OCI-LY7 (cell line): ENCODE results near the gene RGL1. TPM values are rescaled to one million over a fixed set of nuclear protein-coding genes. Genes with fewer than 3 reads are reported as not detected.

Experiments
- BruUV-seq: library from RNA; stranded (reverse); fragments of 400-500 nt; replicated peaks from 2 replicates; lab custom pipeline; 2021; lab: Mats Ljungman, UMichigan
- CTCF ChIA-PET: fragments of 300-600 bp; sonication (Branson Sonifier 250); formaldehyde crosslinking; loops from one replicate; lab custom pipeline; 2022; ENCODE audit warnings: antibody characterized with exemption; ENCODE audit not compliant: unreplicated experiment; lab: Charles Lee
- POLR2A ChIA-PET: fragments of 300-600 bp; sonication (Branson Sonifier 250); formaldehyde crosslinking; loops from one replicate; lab custom pipeline; 2022; ENCODE audit warnings: antibody characterized with exemption; lab: Charles Lee
- DNase-seq: peaks from one replicate; pipeline ENCODE4 v3.0.0-alpha.2; 2015; ENCODE audit warnings: low spot score
- H2AFZ ChIP-seq: fragments of 200-600 bp; sonication (generic), shearing (Covaris generic); 2 replicates; pipeline ENCODE4 v1.6.1; 2014; ENCODE audit warnings: mild to moderate bottlenecking, antibody characterized with exemption, low read length, moderate library complexity
- H3K27ac ChIP-seq: fragments of 200-600 bp; sonication (generic); 2 replicates; pipeline ENCODE4 v1.5.1; 2014; ENCODE audit warnings: mixed run types, low read depth, mild to moderate bottlenecking, moderate library complexity, low read length, inconsistent platforms; ENCODE audit not compliant: poor library complexity, severe bottlenecking
- H3K36me3 ChIP-seq: fragments of 200-600 bp; sonication (generic); 2 replicates; pipeline ENCODE4 v1.6.1; 2014; ENCODE audit warnings: mild to moderate bottlenecking, antibody characterized with exemption, low read length, moderate library complexity, mixed read lengths; ENCODE audit not compliant: insufficient read depth
- H3K4me1 ChIP-seq: fragments of 200-600 bp; sonication (generic); 2 replicates; pipeline ENCODE4 v1.5.1; 2014; ENCODE audit warnings: mild to moderate bottlenecking, low read length; ENCODE audit not compliant: insufficient read depth, poor library complexity, severe bottlenecking
- H3K4me2 ChIP-seq: fragments of 200-600 bp; sonication (generic); 2 replicates; pipeline ENCODE4 v1.6.1; 2014; ENCODE audit warnings: mild to moderate bottlenecking, low read length
- H3K4me3 ChIP-seq: fragments of 200-600 bp; sonication (generic); 2 replicates; pipeline ENCODE4 v1.5.1; 2014; ENCODE audit warnings: mild to moderate bottlenecking, low read depth, low read length; ENCODE audit not compliant: poor library complexity, severe bottlenecking
- H3K79me2 ChIP-seq: fragments of 200-600 bp; sonication (generic); 2 replicates; pipeline ENCODE4 v1.6.1; 2016; ENCODE audit warnings: low read depth, mild to moderate bottlenecking, low read length, moderate library complexity, mixed read lengths; ENCODE audit not compliant: insufficient read depth
- H3K9me2 ChIP-seq: fragments of 200-600 bp; sonication (generic); 2 replicates; pipeline ENCODE4 v1.6.1; 2016; ENCODE audit warnings: mild to moderate bottlenecking, low read length, mixed read lengths; ENCODE audit not compliant: insufficient read depth
- H3K9me3 ChIP-seq: fragments of 200-600 bp; sonication (generic); 2 replicates; pipeline ENCODE4 v1.6.1; 2014; ENCODE audit warnings: mild to moderate bottlenecking, mixed run types, low read length, mixed read lengths
- H4K20me1 ChIP-seq: fragments of 200-600 bp; sonication (generic); 2 replicates; pipeline ENCODE4 v1.6.1; 2014; ENCODE audit warnings: mild to moderate bottlenecking, antibody characterized with exemption, low read length, moderate library complexity, mixed read lengths; ENCODE audit not compliant: insufficient read depth
- EZH2phosphoT487 ChIP-seq: fragments of 200-600 bp; sonication (generic); IDR thresholded peaks from 2 replicates; pipeline ENCODE4 v1.6.1; 2018; ENCODE audit warnings: low read depth, borderline replicate concordance, mild to moderate bottlenecking, mixed run types, antibody characterized with exemption, low read length, moderate library complexity, mixed read lengths
- intact Hi-C: fragments of 100-400 bp; cut with micrococcal nuclease; formaldehyde crosslinking; loops from one replicate; pipeline ENCODE4 v1.10.0; 2022; ENCODE audit not compliant: unreplicated experiment
- total RNA-seq, 2 experiments: library from RNA; depleted of rRNA in 1 of 2; stranded (reverse); fragments of >200 nt in 1 of 2; shearing (Covaris generic) in 1 of 2; gene quantifications; 2 replicates each; pipeline ENCODE4 v1.2.3, GENCODE V29; 2014 to 2022
- TF ChIP-seq, protein P1 (sequence below): fragments of 200-600 bp; sonication (generic); conservative IDR thresholded peaks from 2 replicates; pipeline ENCODE4 v1.5.1; 2014; ENCODE audit warnings: mild to moderate bottlenecking, antibody characterized with exemption, low read length, moderate library complexity, mixed read lengths

Gene RGL1
- total RNA-seq, 2 experiments from 2014 or later: 0.32 to 0.35 TPM

DNA sequence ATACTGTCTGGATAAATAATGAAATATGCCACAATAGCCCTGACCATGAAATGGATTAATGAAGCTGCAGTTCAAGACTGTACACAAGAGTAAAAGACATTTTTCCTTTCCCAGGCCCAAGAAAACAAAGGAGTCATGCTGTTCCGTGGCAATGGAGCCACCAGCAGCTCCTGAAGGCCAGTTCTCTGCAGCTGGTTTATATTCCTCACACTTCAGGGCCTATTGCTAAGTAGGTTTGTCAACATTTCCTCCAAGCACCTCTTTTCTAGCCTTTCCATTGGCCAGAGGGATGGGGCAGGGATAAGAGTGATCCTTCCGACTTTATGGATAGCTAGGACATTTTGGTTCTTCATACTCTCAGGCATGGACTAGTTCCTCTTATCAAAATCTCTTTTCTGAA lies 24.2 kb upstream of the RGL1 start:
- DNase-seq: no peak
- Histone ChIP-seq H3K4me3 (no peak overlapping the region), H3K27ac (no peak overlapping the region), H3K9me2 (no peaks in the 10 kb centered on the region), H4K20me1 (no peaks in the 10 kb centered on the region), H3K79me2 (no peaks in the 10 kb centered on the region), H3K36me3 (no peaks in the 10 kb centered on the region), H3K4me1 (no peaks in the 10 kb centered on the region), H3K9me3 (no peaks in the 10 kb centered on the region), H3K4me2 (no peak overlapping the region), H2AFZ (no peak overlapping the region)
- ChIA-PET CTCF (no interaction called here), POLR2A (interaction anchor here (0.5 kb wide), 1 partner anchor 20 kb away, joined by 4 read pairs; no protein-coding TSS in a partner anchor)
- TF ChIP-seq EZH2phosphoT487: no peak
- TF ChIP-seq, protein P1, sequence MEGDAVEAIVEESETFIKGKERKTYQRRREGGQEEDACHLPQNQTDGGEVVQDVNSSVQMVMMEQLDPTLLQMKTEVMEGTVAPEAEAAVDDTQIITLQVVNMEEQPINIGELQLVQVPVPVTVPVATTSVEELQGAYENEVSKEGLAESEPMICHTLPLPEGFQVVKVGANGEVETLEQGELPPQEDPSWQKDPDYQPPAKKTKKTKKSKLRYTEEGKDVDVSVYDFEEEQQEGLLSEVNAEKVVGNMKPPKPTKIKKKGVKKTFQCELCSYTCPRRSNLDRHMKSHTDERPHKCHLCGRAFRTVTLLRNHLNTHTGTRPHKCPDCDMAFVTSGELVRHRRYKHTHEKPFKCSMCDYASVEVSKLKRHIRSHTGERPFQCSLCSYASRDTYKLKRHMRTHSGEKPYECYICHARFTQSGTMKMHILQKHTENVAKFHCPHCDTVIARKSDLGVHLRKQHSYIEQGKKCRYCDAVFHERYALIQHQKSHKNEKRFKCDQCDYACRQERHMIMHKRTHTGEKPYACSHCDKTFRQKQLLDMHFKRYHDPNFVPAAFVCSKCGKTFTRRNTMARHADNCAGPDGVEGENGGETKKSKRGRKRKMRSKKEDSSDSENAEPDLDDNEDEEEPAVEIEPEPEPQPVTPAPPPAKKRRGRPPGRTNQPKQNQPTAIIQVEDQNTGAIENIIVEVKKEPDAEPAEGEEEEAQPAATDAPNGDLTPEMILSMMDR: no peak
- intact Hi-C loops: loop anchor here (5.0 kb wide), 1 partner anchor 52 kb away; no protein-coding TSS in a partner anchor
- BruUV-seq: no TSS peak

DNA sequence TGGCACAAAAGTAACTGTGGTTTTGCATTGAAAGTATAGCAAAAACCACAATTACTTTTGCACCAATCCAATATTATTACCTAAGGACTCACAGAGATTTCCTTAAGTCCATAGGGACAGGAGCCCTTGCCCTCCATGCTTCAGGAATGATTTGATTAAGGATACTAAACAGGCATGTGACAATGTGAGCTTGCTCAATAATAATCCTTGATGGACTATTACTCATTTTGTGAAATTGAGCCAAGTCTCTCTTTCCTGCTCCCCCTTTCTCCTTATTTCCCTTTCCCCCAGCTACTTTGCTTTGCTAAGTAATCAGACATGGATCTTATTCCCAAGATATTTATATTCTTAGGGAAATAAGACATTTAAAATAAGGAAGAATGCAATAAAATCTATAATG lies 21.6 kb upstream of the RGL1 start:
- intact Hi-C loops: loop anchor here (5.0 kb wide), 1 partner anchor 49 kb away; no protein-coding TSS in a partner anchor
- POLR2A ChIA-PET: no interaction called here

More for the DNA sequence above, 21.6 kb upstream of the RGL1 start:
- H3K4me2 ChIP-seq: no peak overlapping the region
- TF ChIP-seq, protein P1: no peak
- no peak for TF ChIP-seq EZH2phosphoT487
- no peaks in the 10 kb centered on the region for H3K9me2 ChIP-seq
- CTCF ChIA-PET: no interaction called here
- H2AFZ ChIP-seq: no peak overlapping the region
- no peaks in the 10 kb centered on the region for H3K4me1 ChIP-seq
- no peaks in the 10 kb centered on the region for H3K36me3 ChIP-seq
- H3K27ac ChIP-seq: no peak overlapping the region
- DNase-seq: no peak
- no peaks in the 10 kb centered on the region for H4K20me1 ChIP-seq
- H3K9me3 ChIP-seq: no peaks in the 10 kb centered on the region
- BruUV-seq: no TSS peak
- no peak overlapping the region for H3K4me3 ChIP-seq
- no peaks in the 10 kb centered on the region for H3K79me2 ChIP-seq
